GM12878 (cell line): ENCODE data around the gene MZB1. TPM values are rescaled to one million over a fixed set of nuclear protein-coding genes. Genes with fewer than 3 reads are reported as not detected.
A peak's percentile ranks its signal among the peaks of the same experiment; 100 is the strongest.

Source experiments
- BACH1 ChIP-seq: fragments of 450-650 bp; IDR thresholded peaks from 2 replicates; pipeline ENCODE4 v1.6.1; 2017; ENCODE audit warnings: mild to moderate bottlenecking, borderline replicate concordance
- CHD1 ChIP-seq: IDR thresholded peaks from 2 replicates; pipeline ENCODE4 v1.6.1; 2012; ENCODE audit warnings: low read depth, low read length, improper control_type of control experiment
- ETV6 ChIP-seq, 2 experiments: fragments of 450-650 bp in 1 of 2; IDR thresholded peaks in 1 of 2; conservative IDR thresholded peaks in 1 of 2; 2 replicates each; pipeline ENCODE4 v1.6.1; 2014; ENCODE audit warnings: antibody characterized with exemption in 1 of 2, borderline replicate concordance in 1 of 2, low read depth in 1 of 2, mild to moderate bottlenecking in 1 of 2, moderate library complexity in 1 of 2
- FOXK2 ChIP-seq: fragments of 450-650 bp; IDR thresholded peaks from 2 replicates; pipeline ENCODE4 v1.6.1; 2017; ENCODE audit warnings: mild to moderate bottlenecking, moderate library complexity
- FOXM1 ChIP-seq: IDR thresholded peaks from 2 replicates; pipeline ENCODE4 v1.6.1; 2012; ENCODE audit warnings: low read depth, mild to moderate bottlenecking, inconsistent platforms, low read length, moderate library complexity
- KAT2A ChIP-seq: conservative IDR thresholded peaks from 2 replicates; pipeline ENCODE4 v1.6.1; 2011; ENCODE audit warnings: low read depth, low read length; ENCODE audit not compliant: control insufficient read depth
- KLF5 ChIP-seq: fragments of 450-650 bp; IDR thresholded peaks from 2 replicates; pipeline ENCODE4 v1.6.1; 2014; ENCODE audit warnings: mild to moderate bottlenecking; ENCODE audit not compliant: partially characterized antibody
- MEF2A ChIP-seq: IDR thresholded peaks from 2 replicates; pipeline ENCODE4 v1.6.1; 2011; ENCODE audit warnings: low read depth, mild to moderate bottlenecking, low read length, moderate library complexity; ENCODE audit not compliant: insufficient read depth
- RUNX3 ChIP-seq: IDR thresholded peaks from 2 replicates; pipeline ENCODE4 v1.6.1; 2012; ENCODE audit warnings: low read length, inconsistent platforms
- SPI1 ChIP-seq: IDR thresholded peaks from 2 replicates; pipeline ENCODE4 v1.6.1; 2011; ENCODE audit warnings: low read depth, mild to moderate bottlenecking, low read length, moderate library complexity, borderline replicate concordance; ENCODE audit not compliant: insufficient read depth
- polyA plus RNA-seq, 11 experiments: library from polyadenylated mRNA; depleted of rRNA in 4 of 11; unstranded in 6 of 11; stranded (reverse) in 5 of 11; fragments of >200 nt; fragmentation: Nextera tagmentation in 4 of 11; fragmentation: Illumina TruSeq in 1 of 11; extraction: Ambion mirVana in 4 of 11; extraction: Trizol in 1 of 11; gene quantifications; 1 replicate in 1 of 11; 2 replicates in 10 of 11; pipeline versions ENCODE4 v1.2.1 to v1.2.3, GENCODE V29; 2011 to 2016; ENCODE audit warnings: inconsistent platforms in 2 of 11, missing spikeins in 2 of 11, low read depth in 1 of 11
- total RNA-seq, 4 experiments: library from RNA; depleted of rRNA in 3 of 4; stranded (reverse); fragments of >200 nt in 3 of 4; fragmentation: Illumina TruSeq in 1 of 4; extraction: Trizol in 1 of 4; gene quantifications; 2 replicates each; pipeline versions ENCODE4 v1.2.1 to v1.2.3, GENCODE V29; 2013 to 2021
- TF ChIP-seq, protein P1 (sequence below): fragments of 450-650 bp; conservative IDR thresholded peaks from 2 replicates; pipeline ENCODE4 v1.6.1; 2017; ENCODE audit warnings: mild to moderate bottlenecking, moderate library complexity
- TF ChIP-seq, protein P2 (sequence below): fragments of 450-650 bp; IDR thresholded peaks from 2 replicates; pipeline ENCODE4 v1.6.1; 2017; ENCODE audit warnings: mild to moderate bottlenecking, moderate library complexity
- TF ChIP-seq, protein P3 (sequence below): fragments of 450-650 bp; IDR thresholded peaks from 2 replicates; pipeline ENCODE4 v1.6.1; 2017; ENCODE audit warnings: borderline replicate concordance
- TF ChIP-seq, protein P4 (sequence below): IDR thresholded peaks from 2 replicates; pipeline ENCODE4 v1.6.1; 2011; ENCODE audit warnings: low read depth, mild to moderate bottlenecking, low read length, moderate library complexity, borderline replicate concordance; ENCODE audit errors: extremely low read depth
- TF ChIP-seq, protein P5 (sequence below): fragments of 450-650 bp; IDR thresholded peaks from 2 replicates; pipeline ENCODE4 v1.6.1; 2017; ENCODE audit warnings: low read depth, mild to moderate bottlenecking, moderate library complexity
- TF ChIP-seq, protein P6 (sequence below): IDR thresholded peaks from 2 replicates; pipeline ENCODE4 v1.6.1; 2011; ENCODE audit warnings: borderline replicate concordance, low read depth, mild to moderate bottlenecking, moderate library complexity, mixed read lengths, low read length; ENCODE audit not compliant: insufficient read depth; ENCODE audit errors: extremely low read length

Gene MZB1
- total and polyA plus RNA-seq, 10 of the 15 experiments (the other 5 are each of a cell fraction or from before 2014, with no cell fraction given) = 19.3 to 406 (median 188) TPM

DNA sequence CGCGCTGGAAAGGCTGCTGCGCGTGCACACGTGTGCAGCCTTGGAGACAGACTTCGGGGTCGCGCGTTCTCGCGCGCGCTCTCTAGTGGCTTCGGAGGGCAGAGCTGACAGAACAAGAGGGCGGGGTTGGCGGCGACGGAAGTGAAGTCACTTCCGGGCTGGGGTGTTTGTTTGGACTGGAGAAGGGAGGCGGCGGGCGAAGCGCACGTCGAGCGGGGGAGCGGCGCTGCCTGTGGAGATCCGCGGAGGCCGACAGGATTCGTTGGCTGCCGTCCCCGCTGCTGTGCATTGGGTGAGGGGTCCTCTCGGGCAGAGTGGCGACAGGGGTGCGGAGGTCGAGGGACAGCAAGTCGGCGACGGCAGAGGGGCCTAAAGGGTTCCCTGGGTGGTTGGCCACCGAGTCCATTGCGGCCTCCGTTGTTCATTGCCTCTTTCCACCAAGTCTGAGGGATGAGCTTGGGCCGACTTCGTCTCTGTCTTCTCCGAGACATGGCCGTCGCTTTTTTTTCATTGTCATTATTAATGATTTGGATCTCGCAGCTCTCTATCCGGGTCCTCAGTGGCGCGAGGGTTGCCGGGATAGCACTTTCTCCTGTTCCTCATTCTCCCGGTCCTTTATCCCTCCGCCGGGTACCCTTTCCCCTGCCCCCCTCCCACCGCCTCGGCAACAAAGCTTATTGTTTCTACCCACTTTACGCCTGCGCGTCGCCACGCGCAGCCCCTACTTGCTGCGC lies 47.9 kb downstream of the MZB1 start, which contains the start of gene PAIP2 (continued):
- TF ChIP-seq, protein P1, sequence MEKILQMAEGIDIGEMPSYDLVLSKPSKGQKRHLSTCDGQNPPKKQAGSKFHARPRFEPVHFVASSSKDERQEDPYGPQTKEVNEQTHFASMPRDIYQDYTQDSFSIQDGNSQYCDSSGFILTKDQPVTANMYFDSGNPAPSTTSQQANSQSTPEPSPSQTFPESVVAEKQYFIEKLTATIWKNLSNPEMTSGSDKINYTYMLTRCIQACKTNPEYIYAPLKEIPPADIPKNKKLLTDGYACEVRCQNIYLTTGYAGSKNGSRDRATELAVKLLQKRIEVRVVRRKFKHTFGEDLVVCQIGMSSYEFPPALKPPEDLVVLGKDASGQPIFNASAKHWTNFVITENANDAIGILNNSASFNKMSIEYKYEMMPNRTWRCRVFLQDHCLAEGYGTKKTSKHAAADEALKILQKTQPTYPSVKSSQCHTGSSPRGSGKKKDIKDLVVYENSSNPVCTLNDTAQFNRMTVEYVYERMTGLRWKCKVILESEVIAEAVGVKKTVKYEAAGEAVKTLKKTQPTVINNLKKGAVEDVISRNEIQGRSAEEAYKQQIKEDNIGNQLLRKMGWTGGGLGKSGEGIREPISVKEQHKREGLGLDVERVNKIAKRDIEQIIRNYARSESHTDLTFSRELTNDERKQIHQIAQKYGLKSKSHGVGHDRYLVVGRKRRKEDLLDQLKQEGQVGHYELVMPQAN = peak; percentile 88
- TF ChIP-seq BACH1 = peak; percentile 70
- peak; percentile 12; the same call in 1 of the 2 replicates for TF ChIP-seq MEF2A
- no peak for TF ChIP-seq FOXK2
- TF ChIP-seq FOXM1 = no peak; the same call in 1 of the 2 replicates
- TF ChIP-seq, protein P2, sequence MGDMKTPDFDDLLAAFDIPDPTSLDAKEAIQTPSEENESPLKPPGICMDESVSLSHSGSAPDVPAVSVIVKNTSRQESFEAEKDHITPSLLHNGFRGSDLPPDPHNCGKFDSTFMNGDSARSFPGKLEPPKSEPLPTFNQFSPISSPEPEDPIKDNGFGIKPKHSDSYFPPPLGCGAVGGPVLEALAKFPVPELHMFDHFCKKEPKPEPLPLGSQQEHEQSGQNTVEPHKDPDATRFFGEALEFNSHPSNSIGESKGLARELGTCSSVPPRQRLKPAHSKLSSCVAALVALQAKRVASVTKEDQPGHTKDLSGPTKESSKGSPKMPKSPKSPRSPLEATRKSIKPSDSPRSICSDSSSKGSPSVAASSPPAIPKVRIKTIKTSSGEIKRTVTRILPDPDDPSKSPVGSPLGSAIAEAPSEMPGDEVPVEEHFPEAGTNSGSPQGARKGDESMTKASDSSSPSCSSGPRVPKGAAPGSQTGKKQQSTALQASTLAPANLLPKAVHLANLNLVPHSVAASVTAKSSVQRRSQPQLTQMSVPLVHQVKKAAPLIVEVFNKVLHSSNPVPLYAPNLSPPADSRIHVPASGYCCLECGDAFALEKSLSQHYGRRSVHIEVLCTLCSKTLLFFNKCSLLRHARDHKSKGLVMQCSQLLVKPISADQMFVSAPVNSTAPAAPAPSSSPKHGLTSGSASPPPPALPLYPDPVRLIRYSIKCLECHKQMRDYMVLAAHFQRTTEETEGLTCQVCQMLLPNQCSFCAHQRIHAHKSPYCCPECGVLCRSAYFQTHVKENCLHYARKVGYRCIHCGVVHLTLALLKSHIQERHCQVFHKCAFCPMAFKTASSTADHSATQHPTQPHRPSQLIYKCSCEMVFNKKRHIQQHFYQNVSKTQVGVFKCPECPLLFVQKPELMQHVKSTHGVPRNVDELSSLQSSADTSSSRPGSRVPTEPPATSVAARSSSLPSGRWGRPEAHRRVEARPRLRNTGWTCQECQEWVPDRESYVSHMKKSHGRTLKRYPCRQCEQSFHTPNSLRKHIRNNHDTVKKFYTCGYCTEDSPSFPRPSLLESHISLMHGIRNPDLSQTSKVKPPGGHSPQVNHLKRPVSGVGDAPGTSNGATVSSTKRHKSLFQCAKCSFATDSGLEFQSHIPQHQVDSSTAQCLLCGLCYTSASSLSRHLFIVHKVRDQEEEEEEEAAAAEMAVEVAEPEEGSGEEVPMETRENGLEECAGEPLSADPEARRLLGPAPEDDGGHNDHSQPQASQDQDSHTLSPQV = no peak
- TF ChIP-seq, protein P3, sequence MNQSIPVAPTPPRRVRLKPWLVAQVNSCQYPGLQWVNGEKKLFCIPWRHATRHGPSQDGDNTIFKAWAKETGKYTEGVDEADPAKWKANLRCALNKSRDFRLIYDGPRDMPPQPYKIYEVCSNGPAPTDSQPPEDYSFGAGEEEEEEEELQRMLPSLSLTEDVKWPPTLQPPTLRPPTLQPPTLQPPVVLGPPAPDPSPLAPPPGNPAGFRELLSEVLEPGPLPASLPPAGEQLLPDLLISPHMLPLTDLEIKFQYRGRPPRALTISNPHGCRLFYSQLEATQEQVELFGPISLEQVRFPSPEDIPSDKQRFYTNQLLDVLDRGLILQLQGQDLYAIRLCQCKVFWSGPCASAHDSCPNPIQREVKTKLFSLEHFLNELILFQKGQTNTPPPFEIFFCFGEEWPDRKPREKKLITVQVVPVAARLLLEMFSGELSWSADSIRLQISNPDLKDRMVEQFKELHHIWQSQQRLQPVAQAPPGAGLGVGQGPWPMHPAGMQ = no peak
- TF ChIP-seq ETV6 (conservative IDR thresholded peaks at IDR 0.05 in 1 of 2, IDR thresholded peaks at IDR 0.05 in 1 of 2; ENCODE audit: borderline replicate concordance in 1 of 2, low read depth in 1 of 2) = 0 out of 4 replicates have a peak, but pooled peaks of 1 of the 2 experiments have one; percentile 18
- peak; percentile 46; the same call in 1 of the 2 replicates for TF ChIP-seq SPI1
- TF ChIP-seq, protein P4, sequence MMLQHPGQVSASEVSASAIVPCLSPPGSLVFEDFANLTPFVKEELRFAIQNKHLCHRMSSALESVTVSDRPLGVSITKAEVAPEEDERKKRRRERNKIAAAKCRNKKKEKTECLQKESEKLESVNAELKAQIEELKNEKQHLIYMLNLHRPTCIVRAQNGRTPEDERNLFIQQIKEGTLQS = no peak
- TF ChIP-seq, protein P5, sequence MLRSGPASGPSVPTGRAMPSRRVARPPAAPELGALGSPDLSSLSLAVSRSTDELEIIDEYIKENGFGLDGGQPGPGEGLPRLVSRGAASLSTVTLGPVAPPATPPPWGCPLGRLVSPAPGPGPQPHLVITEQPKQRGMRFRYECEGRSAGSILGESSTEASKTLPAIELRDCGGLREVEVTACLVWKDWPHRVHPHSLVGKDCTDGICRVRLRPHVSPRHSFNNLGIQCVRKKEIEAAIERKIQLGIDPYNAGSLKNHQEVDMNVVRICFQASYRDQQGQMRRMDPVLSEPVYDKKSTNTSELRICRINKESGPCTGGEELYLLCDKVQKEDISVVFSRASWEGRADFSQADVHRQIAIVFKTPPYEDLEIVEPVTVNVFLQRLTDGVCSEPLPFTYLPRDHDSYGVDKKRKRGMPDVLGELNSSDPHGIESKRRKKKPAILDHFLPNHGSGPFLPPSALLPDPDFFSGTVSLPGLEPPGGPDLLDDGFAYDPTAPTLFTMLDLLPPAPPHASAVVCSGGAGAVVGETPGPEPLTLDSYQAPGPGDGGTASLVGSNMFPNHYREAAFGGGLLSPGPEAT = 0 out of 2 replicates have a peak, but pooled peaks have one; percentile 52
- peak; percentile 4; the same call in 1 of the 2 replicates for TF ChIP-seq RUNX3
- TF ChIP-seq KLF5 = no peak
- TF ChIP-seq, protein P6, sequence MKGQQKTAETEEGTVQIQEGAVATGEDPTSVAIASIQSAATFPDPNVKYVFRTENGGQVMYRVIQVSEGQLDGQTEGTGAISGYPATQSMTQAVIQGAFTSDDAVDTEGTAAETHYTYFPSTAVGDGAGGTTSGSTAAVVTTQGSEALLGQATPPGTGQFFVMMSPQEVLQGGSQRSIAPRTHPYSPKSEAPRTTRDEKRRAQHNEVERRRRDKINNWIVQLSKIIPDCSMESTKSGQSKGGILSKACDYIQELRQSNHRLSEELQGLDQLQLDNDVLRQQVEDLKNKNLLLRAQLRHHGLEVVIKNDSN = peak; percentile 59
- 0 out of 2 replicates have a peak, but pooled peaks have one; percentile 76 for TF ChIP-seq CHD1
- TF ChIP-seq KAT2A = no peak
